Subcutaneous adipose tissue (tissue), 4 donors: ENCODE measurements around the gene PTTG1IP. TPM values are rescaled to one million over a fixed set of nuclear protein-coding genes. Genes with fewer than 3 reads are reported as not detected.

Experiments
- total RNA-seq, 4 donors: library from RNA; depleted of rRNA; stranded (reverse); fragments of >200 nt; gene quantifications; one replicate each; pipeline ENCODE4 v1.1.0, GENCODE V29; 2016
- TF ChIP-seq, protein P1 (sequence below): fragments of 450-650 bp; IDR thresholded peaks from one replicate; pipeline ENCODE4 v1.5.1; 2016; ENCODE audit warnings: low read depth, mild to moderate bottlenecking, control low read depth, antibody characterized with exemption, moderate library complexity

The PTTG1IP gene
- total RNA-seq, 4 donors from 2014 or later, result 131 to 244 (median 148) TPM

DNA sequence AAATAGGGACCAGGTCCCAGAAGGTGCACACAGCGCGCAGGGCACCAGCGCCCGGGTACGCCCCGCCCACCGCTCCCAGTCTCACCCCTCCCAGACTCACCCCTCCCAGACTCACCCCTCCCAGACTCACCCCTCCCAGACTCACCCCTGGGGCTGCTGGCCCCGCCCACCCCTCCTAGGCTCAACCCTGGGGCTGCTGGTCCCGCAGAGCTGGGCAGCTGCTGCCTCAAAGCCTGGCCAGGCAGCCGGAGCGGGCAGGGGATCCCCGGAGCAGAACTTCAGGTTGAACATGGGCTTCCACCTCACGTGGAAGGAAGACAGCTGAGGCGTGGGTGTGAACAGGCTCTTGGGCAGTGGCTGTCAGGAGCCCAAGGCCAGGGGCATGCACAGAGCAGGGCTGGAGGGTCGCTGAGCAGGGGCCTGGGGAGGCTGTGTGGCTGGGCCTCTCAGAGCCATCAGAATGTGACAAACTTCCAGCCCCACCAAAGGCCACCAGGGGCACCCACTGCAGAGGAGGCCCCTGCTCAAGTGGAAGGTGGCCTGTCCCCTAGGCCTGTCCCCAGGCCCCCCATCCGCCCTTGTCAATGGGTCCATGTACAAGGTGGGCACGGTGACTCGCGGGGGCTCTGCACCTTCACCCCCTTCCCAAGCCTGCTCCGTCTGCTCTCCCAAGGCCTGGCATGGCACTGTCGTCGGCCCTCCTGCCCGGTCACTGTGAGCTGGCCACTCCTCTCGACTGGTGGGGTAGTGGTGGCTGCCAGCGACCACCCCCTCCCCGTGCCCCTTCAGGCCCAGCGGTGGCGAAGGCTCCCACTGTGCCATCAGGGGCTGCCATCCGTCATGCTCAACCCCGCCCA, 35.2 kb downstream of the PTTG1IP start:
- TF ChIP-seq, protein P1, sequence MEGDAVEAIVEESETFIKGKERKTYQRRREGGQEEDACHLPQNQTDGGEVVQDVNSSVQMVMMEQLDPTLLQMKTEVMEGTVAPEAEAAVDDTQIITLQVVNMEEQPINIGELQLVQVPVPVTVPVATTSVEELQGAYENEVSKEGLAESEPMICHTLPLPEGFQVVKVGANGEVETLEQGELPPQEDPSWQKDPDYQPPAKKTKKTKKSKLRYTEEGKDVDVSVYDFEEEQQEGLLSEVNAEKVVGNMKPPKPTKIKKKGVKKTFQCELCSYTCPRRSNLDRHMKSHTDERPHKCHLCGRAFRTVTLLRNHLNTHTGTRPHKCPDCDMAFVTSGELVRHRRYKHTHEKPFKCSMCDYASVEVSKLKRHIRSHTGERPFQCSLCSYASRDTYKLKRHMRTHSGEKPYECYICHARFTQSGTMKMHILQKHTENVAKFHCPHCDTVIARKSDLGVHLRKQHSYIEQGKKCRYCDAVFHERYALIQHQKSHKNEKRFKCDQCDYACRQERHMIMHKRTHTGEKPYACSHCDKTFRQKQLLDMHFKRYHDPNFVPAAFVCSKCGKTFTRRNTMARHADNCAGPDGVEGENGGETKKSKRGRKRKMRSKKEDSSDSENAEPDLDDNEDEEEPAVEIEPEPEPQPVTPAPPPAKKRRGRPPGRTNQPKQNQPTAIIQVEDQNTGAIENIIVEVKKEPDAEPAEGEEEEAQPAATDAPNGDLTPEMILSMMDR, result no peak

DNA sequence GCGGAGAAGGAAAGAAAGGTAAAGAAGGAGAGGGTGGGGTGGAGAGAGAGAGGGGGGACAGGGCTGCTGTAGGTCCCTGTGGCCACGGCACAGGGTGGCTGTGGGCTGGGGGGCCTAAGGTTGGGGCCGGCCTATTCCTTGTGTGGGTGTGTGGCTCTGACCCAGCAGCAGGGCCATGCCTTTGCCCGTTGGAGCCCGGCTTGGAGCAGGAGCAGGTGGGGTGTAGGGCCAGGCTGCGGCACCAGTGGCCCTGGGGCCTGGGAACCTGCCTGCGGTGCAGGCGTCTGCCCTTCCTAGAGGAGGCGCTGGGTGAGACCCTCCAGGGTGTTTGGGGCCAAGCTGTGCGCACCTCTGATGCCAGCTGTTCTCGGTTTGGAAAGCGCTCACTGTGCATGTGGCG, 36.0 kb downstream of the PTTG1IP start:
- TF ChIP-seq, protein P1, result no peak

DNA sequence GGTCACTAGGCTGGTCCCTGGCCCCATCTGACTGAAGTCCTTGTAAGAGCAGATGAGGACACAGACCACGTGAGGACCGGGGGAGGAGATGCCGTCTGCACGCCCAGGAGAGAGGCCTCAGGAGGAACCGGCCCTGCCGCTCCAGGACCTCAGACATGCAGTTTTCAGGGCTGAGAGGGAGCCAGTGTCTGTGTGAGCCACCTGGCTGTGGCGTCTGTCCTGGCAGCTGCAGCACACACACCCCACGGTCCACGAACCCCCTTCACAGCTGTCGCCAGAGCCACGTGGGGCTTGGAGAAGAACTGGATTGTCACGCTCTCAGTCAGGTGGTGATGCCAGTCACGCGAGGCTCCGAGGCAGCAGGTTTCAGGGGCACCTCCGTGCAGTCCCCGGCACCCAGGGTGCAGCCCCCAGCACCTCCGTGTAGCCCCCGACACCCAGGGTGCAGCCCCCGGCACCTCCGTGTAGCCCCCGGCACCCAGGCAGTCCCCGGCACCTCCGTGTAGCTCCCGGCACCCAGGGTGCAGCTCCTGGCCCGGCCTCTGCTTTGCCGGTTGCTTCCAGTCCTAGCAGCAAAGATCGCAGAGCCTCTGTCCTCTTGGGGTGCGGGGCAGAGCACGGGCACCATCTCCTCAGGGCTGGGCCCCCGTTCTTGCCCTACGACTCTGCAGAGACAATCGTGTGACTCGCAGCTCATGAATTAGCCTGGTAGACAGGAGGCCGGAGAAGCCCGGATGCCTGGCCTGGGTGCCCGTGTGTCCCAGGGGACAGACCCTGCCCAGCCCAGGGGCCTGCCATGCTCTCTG, 36.6 kb downstream of the PTTG1IP start:
- TF ChIP-seq, protein P1, result no peak

DNA sequence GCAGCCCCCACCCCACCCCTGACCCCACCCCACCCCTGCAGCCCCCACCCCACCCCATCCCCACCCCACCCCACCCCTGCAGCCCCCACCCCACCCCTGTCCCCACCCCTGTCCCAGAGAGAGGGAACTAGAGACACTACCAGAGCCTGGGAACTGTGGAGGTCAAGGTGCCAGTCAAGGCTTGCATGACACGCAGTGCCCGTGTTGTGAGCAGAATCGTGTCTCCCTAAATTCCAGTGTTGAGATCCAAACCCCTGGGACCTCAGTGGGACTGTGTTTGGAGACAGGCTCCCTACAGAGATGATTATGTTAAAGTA, 37.2 kb downstream of the PTTG1IP start:
- TF ChIP-seq, protein P1, result no peak

DNA sequence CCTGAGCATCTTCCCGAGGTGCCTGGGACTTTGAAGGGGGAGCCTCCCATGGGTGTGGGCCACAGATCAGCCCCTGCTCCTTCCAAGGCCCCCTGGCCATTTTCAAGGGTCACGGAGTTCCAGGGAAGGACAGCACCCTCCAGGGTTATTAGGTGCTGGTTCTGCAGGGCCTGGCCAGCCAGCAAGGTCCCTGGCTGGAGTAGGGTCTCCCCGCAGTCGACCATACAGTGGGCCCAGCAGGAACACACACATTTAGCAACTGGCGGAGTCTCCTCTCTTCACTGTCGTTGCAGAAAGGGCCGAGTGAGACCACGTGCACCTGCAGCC, 37.9 kb downstream of the PTTG1IP start:
- TF ChIP-seq, protein P1, result no peak

DNA sequence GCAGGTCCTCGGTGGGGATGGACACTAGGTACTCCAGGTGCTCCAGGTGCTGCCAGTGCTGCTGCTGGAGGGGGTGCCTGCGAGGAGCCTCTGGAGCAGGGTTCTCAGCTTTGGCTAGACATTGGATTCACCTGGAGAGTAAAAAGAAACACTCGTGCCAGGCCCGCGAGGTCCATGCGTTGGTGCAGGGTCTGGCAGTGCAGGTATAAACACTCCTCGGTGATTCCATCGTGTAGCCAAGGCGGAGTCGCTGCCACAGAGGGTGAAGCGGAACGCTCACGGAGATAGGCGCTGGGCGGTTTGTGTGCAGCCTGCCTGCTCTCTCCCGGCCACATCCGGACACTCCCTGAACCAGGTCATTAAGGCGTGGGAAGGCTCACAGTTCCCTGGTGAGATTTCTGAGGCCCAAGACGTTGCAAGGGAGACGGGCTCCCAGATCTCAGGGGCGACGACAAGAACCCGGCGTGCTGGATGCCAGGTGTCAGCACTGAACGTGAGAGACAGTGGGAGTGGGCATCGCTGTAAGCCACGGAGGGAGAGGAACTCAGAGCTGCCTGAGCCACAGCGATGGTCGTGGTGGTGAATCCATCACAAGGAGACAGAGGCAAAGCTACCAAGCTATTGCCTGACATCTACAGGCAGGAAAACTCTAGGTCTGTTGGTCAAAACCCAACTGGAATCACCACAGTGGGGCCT, 38.4 kb downstream of the PTTG1IP start:
- TF ChIP-seq, protein P1, result no peak
